Measurements from ENCODE around the gene ITPR3. TPM values are rescaled to one million over a fixed set of nuclear protein-coding genes. Genes with fewer than 3 reads are reported as not detected.

Gene ITPR3
- 0.34 TPM for total RNA-seq (ENCODE audit: unreplicated experiment)
- long read RNA-seq: 0 reads

GRCh38 chr6:33620856-33621710, at the start of gene ITPR3:
Gene ITPR3, plus strand, starts transcription at chr6:33621322. Its CDS starts 281 bp downstream, at chr6:33621603.
- Mint-ChIP-seq H3K27me3 (ENCODE audit: unreplicated experiment) (peaks cover 29% of the 10 kb centered on the region), H3K9me3 (ENCODE audit: unreplicated experiment) (peaks cover 11% of the 10 kb centered on the region), H3K4me3 (ENCODE audit: unreplicated experiment) (peak within 1 kb of the TSS; percentile 80), H3K27ac (ENCODE audit: unreplicated experiment) (no peak within 1 kb of the TSS), H3K36me3 (ENCODE audit: unreplicated experiment) (no peaks in the 10 kb centered on the region), H3K4me1 (ENCODE audit: low read depth, unreplicated experiment) (peaks cover 9% of the 10 kb centered on the region)
- DNase-seq: no peak
- no peak for TF ChIP-seq CTCF (IDR thresholded peaks at IDR 0.05; ENCODE audit: partially characterized antibody, unreplicated experiment)

- no peaks in the 10 kb centered on the region for H3K36me3 Mint-ChIP-seq (ENCODE audit: unreplicated experiment)
- no peaks in the 10 kb centered on the region for H3K4me1 Mint-ChIP-seq (ENCODE audit: low read depth, unreplicated experiment)
- no peak for TF ChIP-seq CTCF (IDR thresholded peaks at IDR 0.05; ENCODE audit: partially characterized antibody, unreplicated experiment)
- DNase-seq: no peak
- H3K4me3 Mint-ChIP-seq (ENCODE audit: unreplicated experiment): peak overlapping the region; percentile 97
- H3K27ac Mint-ChIP-seq (ENCODE audit: unreplicated experiment): peak overlapping the region; percentile 100
- H3K27me3 Mint-ChIP-seq (ENCODE audit: unreplicated experiment): peaks cover 4% of the 10 kb centered on the region
- peaks cover 7% of the 10 kb centered on the region for H3K9me3 Mint-ChIP-seq (ENCODE audit: unreplicated experiment)
Measured at GRCh38 chr6:33571637-33572316, 49.3 kb upstream of the ITPR3 start.

- Mint-ChIP-seq H3K27ac (ENCODE audit: unreplicated experiment) (no peak overlapping the region), H3K4me3 (ENCODE audit: unreplicated experiment) (no peak overlapping the region), H3K27me3 (ENCODE audit: unreplicated experiment) (peaks cover 4% of the 10 kb centered on the region), H3K9me3 (ENCODE audit: unreplicated experiment) (peaks cover 7% of the 10 kb centered on the region), H3K4me1 (ENCODE audit: low read depth, unreplicated experiment) (peaks cover 1% of the 10 kb centered on the region), H3K36me3 (ENCODE audit: unreplicated experiment) (no peaks in the 10 kb centered on the region)
- DNase-seq: no peak
- TF ChIP-seq CTCF (IDR thresholded peaks at IDR 0.05; ENCODE audit: partially characterized antibody, unreplicated experiment): no peak
Measured at GRCh38 chr6:33575211-33575610, 45.9 kb upstream of the ITPR3 start.

GRCh38 chr6:33576668-33577067, 44.5 kb upstream of the ITPR3 start:
- no peak for DNase-seq
- Mint-ChIP-seq H3K9me3 (ENCODE audit: unreplicated experiment) (no peaks in the 10 kb centered on the region), H3K36me3 (ENCODE audit: unreplicated experiment) (no peaks in the 10 kb centered on the region), H3K4me1 (ENCODE audit: low read depth, unreplicated experiment) (peaks cover 4% of the 10 kb centered on the region), H3K27me3 (ENCODE audit: unreplicated experiment) (peaks cover 2% of the 10 kb centered on the region), H3K27ac (ENCODE audit: unreplicated experiment) (no peak overlapping the region), H3K4me3 (ENCODE audit: unreplicated experiment) (no peak overlapping the region)
- no peak for TF ChIP-seq CTCF (IDR thresholded peaks at IDR 0.05; ENCODE audit: partially characterized antibody, unreplicated experiment)

DNA sequence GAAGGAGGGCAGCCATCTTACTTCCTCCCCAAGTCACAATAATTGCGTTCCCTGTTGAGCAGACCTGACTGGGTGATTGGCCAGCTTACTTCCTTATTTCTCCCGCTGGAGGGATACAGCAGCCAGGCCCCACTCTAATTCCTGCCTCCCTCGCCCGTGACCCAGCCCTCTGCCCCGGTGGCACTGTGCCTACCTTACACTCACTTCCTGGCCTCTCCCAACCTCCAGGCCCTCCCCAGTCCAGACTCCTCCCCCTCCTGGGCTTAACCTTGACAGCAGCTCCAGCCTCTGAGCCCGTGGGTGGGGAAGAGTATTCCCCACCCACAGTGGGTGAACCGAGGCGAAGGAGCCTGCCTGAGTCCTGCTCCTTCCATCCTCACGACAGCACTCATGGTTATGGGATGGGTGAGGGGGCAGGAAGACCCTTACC, 44.0 kb upstream of the ITPR3 start:
- Mint-ChIP-seq H3K27ac (ENCODE audit: unreplicated experiment) (no peak overlapping the region), H3K4me1 (ENCODE audit: low read depth, unreplicated experiment) (peaks cover 4% of the 10 kb centered on the region), H3K27me3 (ENCODE audit: unreplicated experiment) (peaks cover 2% of the 10 kb centered on the region), H3K36me3 (ENCODE audit: unreplicated experiment) (no peaks in the 10 kb centered on the region), H3K4me3 (ENCODE audit: unreplicated experiment) (no peak overlapping the region), H3K9me3 (ENCODE audit: unreplicated experiment) (no peaks in the 10 kb centered on the region)
- DNase-seq: no peak
- no peak for TF ChIP-seq CTCF (IDR thresholded peaks at IDR 0.05; ENCODE audit: partially characterized antibody, unreplicated experiment)

Measured in glutamatergic neuron (in vitro differentiated cells).